MCF 10A (cell line): ENCODE results near the gene FERMT3. TPM values are rescaled to one million over a fixed set of nuclear protein-coding genes. Genes with fewer than 3 reads are reported as not detected.

Experiments
- BruUV-seq: library from RNA; stranded (reverse); fragments of 400-500 nt; replicated peaks from 2 replicates; lab custom pipeline; 2021; lab: Mats Ljungman, UMichigan
- CTCF ChIA-PET: fragments of 300-600 bp; sonication (Branson Sonifier 250); formaldehyde crosslinking; extraction: SDS; loops from one replicate; lab custom pipeline; 2021; ENCODE audit warnings: antibody characterized with exemption, inconsistent platforms; lab: Yijun Ruan, JAX
- POLR2A ChIA-PET: fragments of 300-600, 350-650 bp; sonication (Branson Sonifier 250); formaldehyde crosslinking; extraction: SDS; loops from one replicate; lab custom pipeline; 2020; ENCODE audit warnings: antibody characterized with exemption, inconsistent platforms; lab: Yijun Ruan, JAX
- DNase-seq: peaks from one replicate; pipeline ENCODE4 v3.0.0-alpha.2; 2018; ENCODE audit not compliant: unreplicated experiment
- H3K27ac Mint-ChIP-seq: one replicate; pipeline ENCODE4 v1.8.0; 2022; ENCODE audit warnings: mild to moderate bottlenecking, low read depth, mixed read lengths; ENCODE audit not compliant: unreplicated experiment
- H3K27me3 Mint-ChIP-seq: one replicate; pipeline ENCODE4 v1.8.0; 2022; ENCODE audit warnings: mixed read lengths; ENCODE audit not compliant: insufficient read depth, unreplicated experiment
- H3K36me3 Mint-ChIP-seq: one replicate; pipeline ENCODE4 v1.8.0; 2022; ENCODE audit warnings: mild to moderate bottlenecking, moderate library complexity, mixed read lengths; ENCODE audit not compliant: insufficient read depth, unreplicated experiment
- H3K4me1 Mint-ChIP-seq: one replicate; pipeline ENCODE4 v1.8.0; 2022; ENCODE audit warnings: mixed read lengths; ENCODE audit not compliant: insufficient read depth, unreplicated experiment
- H3K4me3 Mint-ChIP-seq: one replicate; pipeline ENCODE4 v1.8.0; 2022; ENCODE audit warnings: mild to moderate bottlenecking, moderate library complexity, mixed read lengths; ENCODE audit not compliant: unreplicated experiment
- H3K9me3 Mint-ChIP-seq: one replicate; pipeline ENCODE4 v1.8.0; 2022; ENCODE audit warnings: mixed read lengths; ENCODE audit not compliant: unreplicated experiment
- CTCF ChIP-seq: fragments of 200-600 bp; IDR thresholded peaks from one replicate; pipeline ENCODE4 v1.8.0; 2022; ENCODE audit warnings: antibody characterized with exemption, mild to moderate bottlenecking; ENCODE audit not compliant: unreplicated experiment
- intact Hi-C: fragments of 100-400 bp; cut with micrococcal nuclease; formaldehyde crosslinking; loops from 2 replicates; pipeline ENCODE4 v1.14.1; 2022
- total RNA-seq: library from RNA; stranded (reverse); gene quantifications from 2 replicates; pipeline ENCODE4 v1.2.3, GENCODE V29; 2022

Gene FERMT3
- total RNA-seq, 1 experiment from 2014 or later = 0.44 TPM

- DNase-seq = no peak
- intact Hi-C loops = no loop called here
- Mint-ChIP-seq H3K27me3 (no peaks in the 10 kb centered on the region), H3K4me1 (peaks cover 6% of the 10 kb centered on the region), H3K27ac (no peak overlapping the region), H3K4me3 (no peak overlapping the region), H3K9me3 (no peaks in the 10 kb centered on the region), H3K36me3 (peaks cover 4% of the 10 kb centered on the region)
- ChIA-PET POLR2A (interaction anchor here (0.6 to 2.0 kb wide), 2 partner anchors 9 to 55 kb away, joined by 3 to 11 read pairs; partner anchors contain the start of gene STIP1), CTCF (interaction anchor here (1.3 kb wide), 1 partner anchor 128 kb away, joined by 5 read pairs; no protein-coding TSS in a partner anchor)
- no TSS peak for BruUV-seq
- TF ChIP-seq CTCF = no peak
Observed at GRCh38 chr11:64176751-64177150, 29.8 kb upstream of the FERMT3 start.

GRCh38 chr11:64178203-64178602, 28.3 kb upstream of the FERMT3 start:
- no TSS peak for BruUV-seq
- no peak for TF ChIP-seq CTCF
- H3K4me3 Mint-ChIP-seq = no peak overlapping the region
- POLR2A ChIA-PET = interaction anchor here (1.7 to 2.1 kb wide), 2 partner anchors 12 to 57 kb away, joined by 4 to 6 read pairs; no protein-coding TSS in a partner anchor
- H3K4me1 Mint-ChIP-seq = peaks cover 7% of the 10 kb centered on the region
- H3K36me3 Mint-ChIP-seq = peaks cover 4% of the 10 kb centered on the region
- H3K27ac Mint-ChIP-seq = no peak overlapping the region
- DNase-seq = no peak
- H3K27me3 Mint-ChIP-seq = no peaks in the 10 kb centered on the region
- intact Hi-C loops = no loop called here
- CTCF ChIA-PET = interaction anchor here (0.6 kb wide), 1 partner anchor 19 kb away, joined by 3 read pairs; no protein-coding TSS in a partner anchor
- H3K9me3 Mint-ChIP-seq = no peaks in the 10 kb centered on the region

GRCh38 chr11:64178951-64179639, 27.4 kb upstream of the FERMT3 start:
- peaks cover 7% of the 10 kb centered on the region for H3K4me1 Mint-ChIP-seq
- DNase-seq = no peak
- TF ChIP-seq CTCF = no peak
- H3K27ac Mint-ChIP-seq = no peak overlapping the region
- peaks cover 4% of the 10 kb centered on the region for H3K36me3 Mint-ChIP-seq
- no peaks in the 10 kb centered on the region for H3K9me3 Mint-ChIP-seq
- ChIA-PET CTCF (no interaction called here), POLR2A (interaction anchor here (0.6 to 2.1 kb wide), 3 partner anchors 12 to 1577 kb away, joined by 3 to 6 read pairs (median 4); partner anchors contain the start of gene MTA2)
- BruUV-seq = no TSS peak
- no peak overlapping the region for H3K4me3 Mint-ChIP-seq
- no peaks in the 10 kb centered on the region for H3K27me3 Mint-ChIP-seq
- intact Hi-C loops = no loop called here

- Mint-ChIP-seq H3K4me1 (peaks cover 7% of the 10 kb centered on the region), H3K27me3 (no peaks in the 10 kb centered on the region), H3K4me3 (no peak overlapping the region), H3K9me3 (no peaks in the 10 kb centered on the region), H3K27ac (no peak overlapping the region), H3K36me3 (peaks cover 9% of the 10 kb centered on the region)
- ChIA-PET POLR2A (interaction anchor here (0.6 to 1.5 kb wide), 15 partner anchors 9 to 1327 kb away, joined by 3 to 23 read pairs (median 3); partner anchors contain the start of genes MACROD1, NUDT22, OTUB1 and PPP1R14B), CTCF (no interaction called here)
- DNase-seq = no peak
- no TSS peak for BruUV-seq
- TF ChIP-seq CTCF = no peak
- intact Hi-C loops = no loop called here
Observed at GRCh38 chr11:64180891-64181290, 25.6 kb upstream of the FERMT3 start.
